HCT116 (cell line): ENCODE measurements around the gene PIK3R1. TPM values are rescaled to one million over a fixed set of nuclear protein-coding genes. Genes with fewer than 3 reads are reported as not detected.

Experiments used
- ATAC-seq: fragments of 200-7000 bp; cut with Tn5 transposase; 2 replicates; pipeline ENCODE4 v1.9.1; 2020; ENCODE audit warnings: mild to moderate bottlenecking, moderate library complexity
- BruUV-seq: library from RNA; stranded (reverse); fragments of 400-500 nt; replicated peaks from 2 replicates; lab custom pipeline; 2021; lab: Mats Ljungman, UMichigan
- CTCF ChIA-PET: fragments of 300-600 bp; sonication (Branson Sonifier 250); formaldehyde crosslinking; loops from one replicate; lab custom pipeline; 2021; ENCODE audit warnings: antibody characterized with exemption; lab: Charles Lee
- POLR2A ChIA-PET: fragments of 300-600, 350-600 bp; sonication (Branson Sonifier 250); formaldehyde crosslinking; loops from one replicate; lab custom pipeline; 2021; ENCODE audit warnings: antibody characterized with exemption; lab: Charles Lee
- RAD21 ChIA-PET, 2 experiments: fragments of 300-600 bp; sonication (Branson Sonifier 250); formaldehyde crosslinking; loops; one replicate each; lab custom pipeline; 2023; ENCODE audit warnings: low total read pairs in 2 of 2; ENCODE audit not compliant: uncharacterized antibody in 2 of 2, unreplicated experiment in 2 of 2, low non-redundant PET in 1 of 2; lab: Charles Lee
- DNase-seq: peaks from one replicate; pipeline ENCODE4 v3.0.0-alpha.2; 2010; ENCODE audit warnings: low read depth, low spot score
- H2AFZ ChIP-seq: fragments of 200-600 bp; shearing (Covaris generic), sonication (generic); 2 replicates; pipeline ENCODE4 v1.6.1; 2017; ENCODE audit warnings: low read depth, mixed run types, mixed read lengths, antibody characterized with exemption, low read length; ENCODE audit not compliant: poor library complexity, severe bottlenecking
- H3K27ac ChIP-seq: 2 replicates; pipeline ENCODE4 v1.5.1; 2012; ENCODE audit warnings: low read depth, low read length
- H3K27me3 ChIP-seq: fragments of 200-600 bp; sonication (generic); 2 replicates; pipeline ENCODE4 v1.6.1; 2016; ENCODE audit warnings: mixed run types, low read length, mixed read lengths; ENCODE audit not compliant: insufficient read depth
- H3K36me3 ChIP-seq, 2 experiments: fragments of 200-500 bp in 1 of 2; fragments of 200-600 bp in 1 of 2; sonication (Bioruptor generic) in 1 of 2; sonication (generic) in 1 of 2; 2 replicates each; pipeline versions ENCODE4 v1.5.1 to v1.6.1; 2014 to 2016; ENCODE audit warnings: low read length in 2 of 2, inconsistent platforms in 1 of 2, mixed read lengths in 1 of 2, mixed run types in 1 of 2; ENCODE audit not compliant: insufficient read depth in 2 of 2, control insufficient read depth in 1 of 2
- H3K4me1 ChIP-seq, 2 experiments: fragments of 200-600 bp in 1 of 2; sonication (generic) in 1 of 2; 2 replicates each; pipeline versions ENCODE4 v1.5.1 to v1.6.1; 2012 to 2017; ENCODE audit warnings: low read length in 2 of 2, inconsistent platforms in 1 of 2, mild to moderate bottlenecking in 1 of 2, mixed read lengths in 1 of 2, mixed run types in 1 of 2, moderate library complexity in 1 of 2; ENCODE audit not compliant: insufficient read depth in 2 of 2, control insufficient read depth in 1 of 2
- H3K4me2 ChIP-seq: fragments of 200-600 bp; sonication (generic); 2 replicates; pipeline ENCODE4 v1.6.1; 2017; ENCODE audit warnings: mixed run types, low read length, mixed read lengths
- H3K4me3 ChIP-seq, 2 experiments: fragments of 200-600 bp in 1 of 2; sonication (generic) in 1 of 2; replicated peaks in 1 of 2; 2 replicates each; pipeline ENCODE4 v1.5.1; 2011 to 2016; ENCODE audit warnings: low read length in 2 of 2, control low read depth in 1 of 2, low read depth in 1 of 2, mild to moderate bottlenecking in 1 of 2, mixed read lengths in 1 of 2, mixed run types in 1 of 2
- H3K79me2 ChIP-seq: fragments of 200-600 bp; sonication (generic); 2 replicates; pipeline ENCODE4 v1.6.1; 2017; ENCODE audit warnings: mild to moderate bottlenecking, mixed run types, low read length, moderate library complexity, mixed read lengths; ENCODE audit not compliant: insufficient read depth
- H3K9ac ChIP-seq: fragments of 200-600 bp; sonication (generic); 2 replicates; pipeline ENCODE4 v1.6.1; 2016; ENCODE audit warnings: low read length, mixed read lengths
- H3K9me2 ChIP-seq: fragments of 200-600 bp; sonication (generic), shearing (Covaris generic); 2 replicates; pipeline ENCODE4 v1.6.1; 2017; ENCODE audit warnings: mixed run types, mild to moderate bottlenecking, moderate library complexity; ENCODE audit not compliant: insufficient read depth
- H3K9me3 ChIP-seq, 2 experiments: fragments of 200-500 bp in 1 of 2; fragments of 200-600 bp in 1 of 2; sonication (Bioruptor generic) in 1 of 2; sonication (generic) in 1 of 2; 2 replicates each; pipeline ENCODE4 v1.6.1; 2014 to 2017; ENCODE audit warnings: low read length in 2 of 2, mixed read lengths in 2 of 2, inconsistent platforms in 1 of 2, low read depth in 1 of 2, mild to moderate bottlenecking in 1 of 2, mixed run types in 1 of 2, moderate library complexity in 1 of 2; ENCODE audit not compliant: control insufficient read depth in 1 of 2, insufficient read depth in 1 of 2
- H4K20me1 ChIP-seq: fragments of 200-600 bp; sonication (generic), shearing (Covaris generic); 2 replicates; pipeline ENCODE4 v1.6.1; 2017; ENCODE audit warnings: mixed run types, mild to moderate bottlenecking, moderate library complexity; ENCODE audit not compliant: insufficient read depth
- CBX3 ChIP-seq: IDR thresholded peaks from 2 replicates; pipeline ENCODE4 v1.6.1; 2012; ENCODE audit warnings: low read depth
- CEBPB ChIP-seq: IDR thresholded peaks from 2 replicates; pipeline ENCODE4 v1.6.1; 2012; ENCODE audit warnings: low read depth
- EGR1 ChIP-seq: IDR thresholded peaks from 2 replicates; pipeline ENCODE4 v1.6.1; 2012; ENCODE audit warnings: low read depth
- ELF1 ChIP-seq: IDR thresholded peaks from 2 replicates; pipeline ENCODE4 v1.6.1; 2012; ENCODE audit warnings: low read depth, borderline replicate concordance
- EZH2phosphoT487 ChIP-seq: fragments of 200-600 bp; IDR thresholded peaks from 2 replicates; pipeline ENCODE4 v1.6.1; 2018; ENCODE audit warnings: antibody characterized with exemption, borderline replicate concordance
- FOSL1 ChIP-seq: IDR thresholded peaks from 2 replicates; pipeline ENCODE4 v1.6.1; 2012; ENCODE audit warnings: low read depth
- JUND ChIP-seq: IDR thresholded peaks from 2 replicates; pipeline ENCODE4 v1.6.1; 2012
- MAX ChIP-seq: IDR thresholded peaks from 2 replicates; pipeline ENCODE4 v1.6.1; 2012
- POLR2AphosphoS5 ChIP-seq: IDR thresholded peaks from 2 replicates; pipeline ENCODE4 v1.6.1; 2011; ENCODE audit warnings: mild to moderate bottlenecking, low read depth, low read length, moderate library complexity
- RAD21 ChIP-seq: IDR thresholded peaks from 2 replicates; pipeline ENCODE4 v1.6.1; 2012; ENCODE audit warnings: low read depth, mild to moderate bottlenecking
- REST ChIP-seq: IDR thresholded peaks from 2 replicates; pipeline ENCODE4 v1.6.1; 2012; ENCODE audit warnings: low read depth
- SIN3A ChIP-seq: IDR thresholded peaks from 2 replicates; pipeline ENCODE4 v1.6.1; 2012; ENCODE audit warnings: low read depth
- SP1 ChIP-seq: IDR thresholded peaks from 2 replicates; pipeline ENCODE4 v1.6.1; 2012; ENCODE audit warnings: low read depth
- SRF ChIP-seq: IDR thresholded peaks from 2 replicates; pipeline ENCODE4 v1.6.1; 2012; ENCODE audit warnings: low read depth
- TCF7L2 ChIP-seq: IDR thresholded peaks from 2 replicates; pipeline ENCODE4 v1.7.0; 2011; ENCODE audit warnings: borderline replicate concordance, inconsistent platforms; ENCODE audit not compliant: insufficient read depth, insufficient read length; ENCODE audit errors: extremely low read depth
- YY1 ChIP-seq: IDR thresholded peaks from 2 replicates; pipeline ENCODE4 v1.6.1; 2011; ENCODE audit warnings: low read length, low read depth, moderate library complexity, mild to moderate bottlenecking; ENCODE audit not compliant: insufficient replicate concordance; ENCODE audit errors: extremely low read depth
- ZFX ChIP-seq: fragments of 450-650 bp; IDR thresholded peaks from 2 replicates; pipeline ENCODE4 v1.6.1; 2017
- ZNF274 ChIP-seq: fragments of 200-500 bp; sonication (Bioruptor generic); IDR thresholded peaks from 2 replicates; pipeline ENCODE4 v1.6.1; 2014; ENCODE audit warnings: mild to moderate bottlenecking, low read depth, low read length, inconsistent platforms
- intact Hi-C: fragments of 100-400 bp; cut with micrococcal nuclease; formaldehyde crosslinking; loops from 2 replicates; pipeline ENCODE4 v1.10.0; 2022
- total RNA-seq: library from RNA; stranded (reverse); gene quantifications from one replicate; pipeline ENCODE4 v1.2.1, GENCODE V29; 2021; ENCODE audit not compliant: unreplicated experiment
- TF ChIP-seq, protein P1 (sequence below), 3 experiments: fragments of 200-600 bp in 1 of 3; sonication (generic) in 1 of 3; IDR thresholded peaks in 2 of 3; conservative IDR thresholded peaks in 1 of 3; 2 replicates each; pipeline ENCODE4 v1.5.1; 2012 to 2017; ENCODE audit warnings: low read depth in 2 of 3, low read length in 2 of 3, antibody characterized with exemption in 1 of 3, borderline replicate concordance in 1 of 3, control low read depth in 1 of 3, mild to moderate bottlenecking in 1 of 3, mixed read lengths in 1 of 3, mixed run types in 1 of 3, moderate library complexity in 1 of 3; ENCODE audit not compliant: insufficient read depth in 1 of 3
- TF ChIP-seq, protein P2 (sequence below): IDR thresholded peaks from 2 replicates; pipeline ENCODE4 v1.6.1; 2011; ENCODE audit warnings: mild to moderate bottlenecking, low read length, moderate library complexity; ENCODE audit not compliant: insufficient replicate concordance; ENCODE audit errors: extremely low read depth

The PIK3R1 gene
- total RNA-seq, 1 experiment from 2014 or later, result 7.2 TPM

DNA sequence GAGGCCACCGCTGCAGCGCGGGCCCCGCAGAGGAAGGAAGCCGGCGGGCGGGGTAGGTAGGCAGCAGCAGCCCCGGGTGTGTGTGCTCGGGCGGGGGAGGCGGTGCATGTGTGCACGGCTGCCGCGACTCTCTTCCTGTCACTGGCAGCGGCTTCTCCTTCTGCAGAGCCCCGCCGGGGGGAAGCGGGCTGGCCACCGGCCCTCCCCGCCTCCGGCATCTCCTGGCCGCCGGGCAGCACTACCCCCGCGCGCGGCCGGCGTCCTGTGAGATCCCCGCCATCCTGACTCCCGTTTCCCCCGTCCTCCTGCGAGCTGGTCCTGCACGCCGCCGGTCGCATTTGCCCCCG is 315 bp downstream of the PIK3R1 start:
- peaks cover 14% of the 10 kb centered on the region for H3K79me2 ChIP-seq
- H3K27me3 ChIP-seq, result no peaks in the 10 kb centered on the region
- peaks cover 11 to 16% of the 10 kb centered on the region in 2 experiments; a peak in 2 of 4 replicates for H3K4me1 ChIP-seq
- BruUV-seq, result no TSS peak
- ChIA-PET RAD21 (no interaction called here), CTCF (no interaction called here), POLR2A (interaction anchor here (0.6 to 2.2 kb wide), 8 partner anchors 8 to 482 kb away, joined by 3 to 10 read pairs (median 4); no protein-coding TSS in a partner anchor)
- H3K27ac ChIP-seq, result peak overlapping the region; percentile 97
- TF ChIP-seq ZNF274 (no peak), YY1 (no peak), SIN3A (no peak), EGR1 (no peak), TCF7L2 (no peak), CBX3 (no peak), REST (no peak), MAX (no peak), SP1 (no peak), CEBPB (no peak), EZH2phosphoT487 (no peak), FOSL1 (no peak), RAD21 (no peak), ELF1 (no peak), POLR2AphosphoS5 (no peak), JUND (no peak), SRF (no peak), ZFX (no peak)
- TF ChIP-seq, protein P1, sequence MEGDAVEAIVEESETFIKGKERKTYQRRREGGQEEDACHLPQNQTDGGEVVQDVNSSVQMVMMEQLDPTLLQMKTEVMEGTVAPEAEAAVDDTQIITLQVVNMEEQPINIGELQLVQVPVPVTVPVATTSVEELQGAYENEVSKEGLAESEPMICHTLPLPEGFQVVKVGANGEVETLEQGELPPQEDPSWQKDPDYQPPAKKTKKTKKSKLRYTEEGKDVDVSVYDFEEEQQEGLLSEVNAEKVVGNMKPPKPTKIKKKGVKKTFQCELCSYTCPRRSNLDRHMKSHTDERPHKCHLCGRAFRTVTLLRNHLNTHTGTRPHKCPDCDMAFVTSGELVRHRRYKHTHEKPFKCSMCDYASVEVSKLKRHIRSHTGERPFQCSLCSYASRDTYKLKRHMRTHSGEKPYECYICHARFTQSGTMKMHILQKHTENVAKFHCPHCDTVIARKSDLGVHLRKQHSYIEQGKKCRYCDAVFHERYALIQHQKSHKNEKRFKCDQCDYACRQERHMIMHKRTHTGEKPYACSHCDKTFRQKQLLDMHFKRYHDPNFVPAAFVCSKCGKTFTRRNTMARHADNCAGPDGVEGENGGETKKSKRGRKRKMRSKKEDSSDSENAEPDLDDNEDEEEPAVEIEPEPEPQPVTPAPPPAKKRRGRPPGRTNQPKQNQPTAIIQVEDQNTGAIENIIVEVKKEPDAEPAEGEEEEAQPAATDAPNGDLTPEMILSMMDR (IDR thresholded peaks at IDR 0.05 in 2 of 3, conservative IDR thresholded peaks at IDR 0.05 in 1 of 3; ENCODE audit: borderline replicate concordance in 1 of 3, insufficient read depth in 1 of 3, low read depth in 2 of 3, low read length in 2 of 3), result no peak
- TF ChIP-seq, protein P2, sequence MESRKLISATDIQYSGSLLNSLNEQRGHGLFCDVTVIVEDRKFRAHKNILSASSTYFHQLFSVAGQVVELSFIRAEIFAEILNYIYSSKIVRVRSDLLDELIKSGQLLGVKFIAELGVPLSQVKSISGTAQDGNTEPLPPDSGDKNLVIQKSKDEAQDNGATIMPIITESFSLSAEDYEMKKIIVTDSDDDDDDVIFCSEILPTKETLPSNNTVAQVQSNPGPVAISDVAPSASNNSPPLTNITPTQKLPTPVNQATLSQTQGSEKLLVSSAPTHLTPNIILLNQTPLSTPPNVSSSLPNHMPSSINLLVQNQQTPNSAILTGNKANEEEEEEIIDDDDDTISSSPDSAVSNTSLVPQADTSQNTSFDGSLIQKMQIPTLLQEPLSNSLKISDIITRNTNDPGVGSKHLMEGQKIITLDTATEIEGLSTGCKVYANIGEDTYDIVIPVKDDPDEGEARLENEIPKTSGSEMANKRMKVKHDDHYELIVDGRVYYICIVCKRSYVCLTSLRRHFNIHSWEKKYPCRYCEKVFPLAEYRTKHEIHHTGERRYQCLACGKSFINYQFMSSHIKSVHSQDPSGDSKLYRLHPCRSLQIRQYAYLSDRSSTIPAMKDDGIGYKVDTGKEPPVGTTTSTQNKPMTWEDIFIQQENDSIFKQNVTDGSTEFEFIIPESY, result no peak
- H4K20me1 ChIP-seq, result no peaks in the 10 kb centered on the region
- peak overlapping the region; percentile 83 to 86 for H3K4me3 ChIP-seq
- intact Hi-C loops, result loop anchor here (1.0 kb wide), 1 partner anchor 217 kb away; no protein-coding TSS in a partner anchor
- H2AFZ ChIP-seq, result no peak overlapping the region
- ATAC-seq (peak; percentile 60), DNase-seq (no peak)
- H3K36me3 ChIP-seq, result no peaks in the 10 kb centered on the region
- peak overlapping the region; percentile 75 for H3K9ac ChIP-seq
- H3K9me3 ChIP-seq, result no peaks in the 10 kb centered on the region
- no peaks in the 10 kb centered on the region for H3K9me2 ChIP-seq
- peak overlapping the region; percentile 93 for H3K4me2 ChIP-seq
